Endodermal cell (in vitro differentiated cells): ENCODE data around the gene HABP2. TPM values are rescaled to one million over a fixed set of nuclear protein-coding genes. Genes with fewer than 3 reads are reported as not detected.

Experiments
- DNase-seq: peaks from one replicate; pipeline ENCODE4 v3.0.0-alpha.2; 2017
- H3K27ac ChIP-seq: 2 replicates; pipeline ENCODE4 v1.5.1; 2013; ENCODE audit warnings: mild to moderate bottlenecking, low read depth, low read length, moderate library complexity
- H3K27me3 ChIP-seq: 2 replicates; pipeline ENCODE4 v1.6.1; 2013; ENCODE audit warnings: mild to moderate bottlenecking, low read length, moderate library complexity; ENCODE audit not compliant: insufficient read depth, control insufficient read depth, poor library complexity, severe bottlenecking
- H3K36me3 ChIP-seq: 2 replicates; pipeline ENCODE4 v1.7.0; 2013; ENCODE audit warnings: mild to moderate bottlenecking, low read length, moderate library complexity; ENCODE audit not compliant: control insufficient read depth, insufficient read depth
- H3K4me1 ChIP-seq: one replicate; pipeline ENCODE4 v1.7.0; 2013; ENCODE audit warnings: low read length; ENCODE audit not compliant: control insufficient read depth, insufficient read depth
- H3K4me3 ChIP-seq: 2 replicates; pipeline ENCODE4 v1.5.1; 2013; ENCODE audit warnings: mild to moderate bottlenecking, low read length, moderate library complexity
- H3K9ac ChIP-seq: 2 replicates; pipeline ENCODE4 v1.6.1; 2013; ENCODE audit warnings: mild to moderate bottlenecking, low read length, moderate library complexity; ENCODE audit not compliant: poor library complexity, severe bottlenecking; ENCODE audit errors: extremely low read depth
- H3K9me3 ChIP-seq: 2 replicates; pipeline ENCODE4 v1.6.1; 2013; ENCODE audit warnings: mild to moderate bottlenecking, low read length, moderate library complexity; ENCODE audit not compliant: control insufficient read depth
- H3K27ac Mint-ChIP-seq: 2 replicates; pipeline ENCODE4 v1.8.0; 2020; ENCODE audit warnings: mixed read lengths
- H3K27me3 Mint-ChIP-seq: 2 replicates; pipeline ENCODE4 v1.8.0; 2021; ENCODE audit warnings: mild to moderate bottlenecking, mixed read lengths; ENCODE audit not compliant: insufficient read depth
- H3K36me3 Mint-ChIP-seq: 2 replicates; pipeline ENCODE4 v1.8.0; 2020; ENCODE audit warnings: low read depth, mixed read lengths
- H3K4me1 Mint-ChIP-seq: 2 replicates; pipeline ENCODE4 v1.8.0; 2020; ENCODE audit warnings: mixed read lengths
- H3K4me3 Mint-ChIP-seq: 2 replicates; pipeline ENCODE4 v1.8.0; 2020; ENCODE audit warnings: mild to moderate bottlenecking, moderate library complexity, mixed read lengths
- H3K9me3 Mint-ChIP-seq: 2 replicates; pipeline ENCODE4 v1.8.0; 2020; ENCODE audit warnings: mild to moderate bottlenecking, mixed read lengths
- CTCF ChIP-seq: fragments of 200-600 bp; sonication (generic); conservative IDR thresholded peaks from 2 replicates; pipeline ENCODE4 v1.5.0; 2021; ENCODE audit warnings: antibody characterized with exemption, mild to moderate bottlenecking
- WGBS, 2 experiments: methylation state at CpG; one replicate each; pipeline versions ENCODE4 v1.1.5 to v1.1.7; 2013; ENCODE audit warnings: missing lambda C conversion rate in 2 of 2, mixed read lengths in 1 of 2; ENCODE audit not compliant: insufficient coverage in 1 of 2, insufficient read length in 1 of 2; 5-methylcytosine and 5-hydroxymethylcytosine counted together
- total RNA-seq, 2 donors: library from RNA; stranded (reverse); fragmentation: NEBNext Ultra II Directional in 1 of 2; extraction: Animal tissue kit (Norgen Biotek cat#: 25700) in 1 of 2; gene quantifications; 2 replicates in 1 of 2; 3 replicates in 1 of 2; pipeline ENCODE4 v1.2.1, GENCODE V29; 2021

HABP2 gene
- total RNA-seq, 2 donors from 2014 or later = 0.71 to 1.6 TPM

GRCh38 chr10:113525713-113526112, 27.1 kb upstream of the HABP2 start:
- Mint-ChIP-seq H3K9me3 (no peaks in the 10 kb centered on the region), H3K4me3 (no peak overlapping the region), H3K27ac (no peak overlapping the region), H3K4me1 (peaks cover 20% of the 10 kb centered on the region), H3K27me3 (peaks cover 9% of the 10 kb centered on the region), H3K36me3 (no peaks in the 10 kb centered on the region)
- H3K9ac ChIP-seq = no peak overlapping the region
- no peaks in the 10 kb centered on the region for H3K27me3 ChIP-seq
- DNase-seq = no peak
- no peak overlapping the region for H3K4me3 ChIP-seq
- no peaks in the 10 kb centered on the region for H3K9me3 ChIP-seq
- WGBS, 2 experiments = 94 to 100% methylated on average over 1 to 5 of the region's 5 CpGs
- H3K27ac ChIP-seq = no peak overlapping the region
- H3K4me1 ChIP-seq = no peaks in the 10 kb centered on the region
- no peaks in the 10 kb centered on the region for H3K36me3 ChIP-seq
- no peak for TF ChIP-seq CTCF

- TF ChIP-seq CTCF = no peak
- WGBS, 2 experiments = 93 to 96% methylated on average over 7 to 9 of the region's 9 CpGs
- Mint-ChIP-seq H3K9me3 (no peaks in the 10 kb centered on the region), H3K4me3 (no peak overlapping the region), H3K4me1 (peaks cover 15% of the 10 kb centered on the region), H3K27me3 (peaks cover 9% of the 10 kb centered on the region), H3K27ac (no peak overlapping the region), H3K36me3 (no peaks in the 10 kb centered on the region)
- H3K27ac ChIP-seq = no peak overlapping the region
- H3K4me1 ChIP-seq = no peaks in the 10 kb centered on the region
- no peak overlapping the region for H3K4me3 ChIP-seq
- DNase-seq = no peak
- H3K9ac ChIP-seq = no peak overlapping the region
- H3K9me3 ChIP-seq = no peaks in the 10 kb centered on the region
- no peaks in the 10 kb centered on the region for H3K36me3 ChIP-seq
- H3K27me3 ChIP-seq = no peaks in the 10 kb centered on the region
Measured at GRCh38 chr10:113527211-113527906, 25.5 kb upstream of the HABP2 start.

GRCh38 chr10:113528876-113529275, 24.0 kb upstream of the HABP2 start:
- H3K27me3 ChIP-seq = no peaks in the 10 kb centered on the region
- no peak for DNase-seq
- no peak overlapping the region for H3K4me3 Mint-ChIP-seq
- H3K36me3 Mint-ChIP-seq = no peaks in the 10 kb centered on the region
- no peak overlapping the region for H3K9ac ChIP-seq
- H3K27ac ChIP-seq = no peak overlapping the region
- peaks cover 9% of the 10 kb centered on the region for H3K27me3 Mint-ChIP-seq
- no peaks in the 10 kb centered on the region for H3K36me3 ChIP-seq
- no peak overlapping the region for H3K27ac Mint-ChIP-seq
- H3K4me3 ChIP-seq = no peak overlapping the region
- H3K9me3 ChIP-seq = no peaks in the 10 kb centered on the region
- H3K4me1 ChIP-seq = no peaks in the 10 kb centered on the region
- peaks cover 15% of the 10 kb centered on the region for H3K4me1 Mint-ChIP-seq
- H3K9me3 Mint-ChIP-seq = no peaks in the 10 kb centered on the region
- 92% methylated on average over 7 of the region's 7 CpGs for WGBS, 2 experiments
- no peak for TF ChIP-seq CTCF
